HEK293 (cell line): ENCODE measurements around the gene BRD1.

Experiments used
- CTCF ChIP-seq: fragments of 450-650 bp; formaldehyde crosslinking; IDR thresholded peaks from 2 replicates; pipeline ENCODE4 v1.5.1; 2016; ENCODE audit warnings: missing biosample characterization, missing genetic modification characterization
- KLF10 ChIP-seq: fragments of 450-650 bp; IDR thresholded peaks from 2 replicates; pipeline ENCODE4 v1.5.1; 2018; ENCODE audit warnings: missing biosample characterization, mild to moderate bottlenecking, missing genetic modification characterization
- KLF17 ChIP-seq: fragments of 450-650 bp; formaldehyde crosslinking; IDR thresholded peaks from 2 replicates; pipeline ENCODE4 v1.5.1; 2016; ENCODE audit warnings: missing biosample characterization, missing genetic modification characterization
- OVOL3 ChIP-seq: fragments of 450-650 bp; formaldehyde crosslinking; IDR thresholded peaks from 2 replicates; pipeline ENCODE4 v1.5.1; 2016; ENCODE audit warnings: missing biosample characterization, missing genetic modification characterization
- PATZ1 ChIP-seq: fragments of 450-650 bp; formaldehyde crosslinking; IDR thresholded peaks from 2 replicates; pipeline ENCODE4 v1.5.1; 2016; ENCODE audit warnings: missing biosample characterization, missing genetic modification characterization
- REST ChIP-seq: fragments of 450-650 bp; formaldehyde crosslinking; IDR thresholded peaks from 2 replicates; pipeline ENCODE4 v1.5.1; 2016; ENCODE audit warnings: missing biosample characterization, missing genetic modification characterization
- ZBTB21 ChIP-seq: fragments of 450-650 bp; formaldehyde crosslinking; IDR thresholded peaks from 2 replicates; pipeline ENCODE4 v1.5.1; 2017; ENCODE audit warnings: missing biosample characterization, missing genetic modification characterization
- ZFP3 ChIP-seq: fragments of 450-650 bp; formaldehyde crosslinking; IDR thresholded peaks from 2 replicates; pipeline ENCODE4 v1.5.1; 2016; ENCODE audit warnings: low read depth, missing biosample characterization, missing genetic modification characterization
- ZNF521 ChIP-seq: fragments of 450-650 bp; formaldehyde crosslinking; IDR thresholded peaks from 2 replicates; pipeline ENCODE4 v1.5.1; 2017; ENCODE audit warnings: missing biosample characterization, mild to moderate bottlenecking, missing genetic modification characterization
- ZNF623 ChIP-seq: fragments of 450-650 bp; formaldehyde crosslinking; IDR thresholded peaks from 2 replicates; pipeline ENCODE4 v1.5.1; 2016; ENCODE audit warnings: missing biosample characterization, missing genetic modification characterization
- ZNF768 ChIP-seq: fragments of 450-650 bp; formaldehyde crosslinking; IDR thresholded peaks from 2 replicates; pipeline ENCODE4 v1.5.1; 2018; ENCODE audit warnings: missing biosample characterization, mild to moderate bottlenecking, missing genetic modification characterization

GRCh38 chr22:49764127-49764581 lies 63.5 kb downstream of the BRD1 start:
- TF ChIP-seq PATZ1 (tag by site-specific recombination): no peak
- TF ChIP-seq CTCF (tag by site-specific recombination): no peak
- no peak for TF ChIP-seq KLF17 (tag by site-specific recombination)
- no peak for TF ChIP-seq OVOL3 (tag by site-specific recombination)
- no peak for TF ChIP-seq KLF10 (tag by site-specific recombination)
- no peak for TF ChIP-seq ZNF768 (tag by site-specific recombination)
- TF ChIP-seq ZNF623 (tag by site-specific recombination): no peak
- TF ChIP-seq ZFP3: no peak
- TF ChIP-seq ZBTB21 (tag by site-specific recombination): no peak
- TF ChIP-seq ZNF521 (tag by site-specific recombination): no peak
- TF ChIP-seq REST: no peak
